ENCODE data around the gene MX1. TPM values are rescaled to one million over a fixed set of nuclear protein-coding genes. Genes with fewer than 3 reads are reported as not detected.

The MX1 gene
- total RNA-seq, 4 donors from 2014 or later = 10.5 to 23.8 (median 17.3) TPM

DNA sequence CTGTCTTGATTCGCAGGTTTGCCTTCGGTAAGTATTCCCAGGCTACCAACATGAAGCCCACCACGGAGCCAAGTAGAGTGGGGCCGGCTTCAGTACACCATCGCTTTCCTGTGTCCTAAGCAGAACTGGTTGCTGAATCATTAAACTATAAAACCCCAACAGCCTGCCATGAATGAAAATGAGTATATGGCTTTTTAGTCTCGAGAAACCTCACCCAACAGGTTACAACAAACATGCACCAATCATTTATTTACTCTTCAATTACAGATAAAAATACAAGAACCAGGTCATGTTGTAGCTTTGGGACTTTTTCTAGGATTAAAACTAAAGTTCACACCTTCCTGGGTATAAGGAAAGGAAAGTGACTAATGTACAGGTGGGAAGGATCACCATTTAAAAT, 74.3 kb downstream of the MX1 start:
- no peak overlapping the region for H3K4me3 ChIP-seq
- no peak for DNase-seq (ENCODE audit: low spot score in 2 of 2)
- 68 to 88% methylated on average over 6 of the region's 6 CpGs for WGBS, 2 donors
- peaks cover 0 to 13% of the 10 kb centered on the region in 2 donors for H3K27me3 ChIP-seq
- TF ChIP-seq POLR2A (IDR thresholded peaks at IDR 0.05) (no peak), CTCF (IDR thresholded peaks at IDR 0.05) (no peak), EP300 (IDR thresholded peaks at IDR 0.05) (no peak)
- no peaks in the 10 kb centered on the region for H3K4me1 ChIP-seq
- H3K9me3 ChIP-seq = no peaks in the 10 kb centered on the region
- no peak overlapping the region for H3K27ac ChIP-seq
- H3K36me3 ChIP-seq = no peaks in the 10 kb centered on the region

DNA sequence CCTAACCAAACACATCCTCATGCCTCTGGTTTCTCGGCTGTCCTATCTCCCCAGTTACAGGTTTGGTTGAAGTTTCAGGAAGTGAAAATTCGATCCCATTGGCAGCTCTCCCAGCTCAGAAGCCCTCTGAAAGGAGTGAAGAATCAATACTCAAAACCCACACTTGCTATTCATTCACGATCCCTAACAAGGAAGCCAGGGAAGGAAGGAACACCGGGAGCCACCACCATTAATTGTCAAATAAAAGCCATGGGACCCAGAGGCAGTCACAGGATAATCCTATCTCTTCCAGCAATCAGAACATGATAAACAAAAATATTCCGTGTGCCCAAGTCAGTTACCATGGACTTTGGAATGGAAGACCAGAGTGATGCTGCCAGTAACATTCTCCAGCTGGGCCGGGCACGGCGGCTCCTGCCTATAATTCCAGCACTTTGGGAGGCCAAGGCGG, 74.9 kb downstream of the MX1 start:
- no peak overlapping the region for H3K4me3 ChIP-seq
- DNase-seq (ENCODE audit: low spot score in 2 of 2) = no peak
- WGBS, 2 donors = 66 to 71% methylated on average over 9 of the region's 9 CpGs
- no peaks in the 10 kb centered on the region for H3K9me3 ChIP-seq
- no peaks in the 10 kb centered on the region for H3K4me1 ChIP-seq
- H3K36me3 ChIP-seq = no peaks in the 10 kb centered on the region
- H3K27me3 ChIP-seq = peaks cover 0 to 13% of the 10 kb centered on the region in 2 donors
- no peak overlapping the region for H3K27ac ChIP-seq
- TF ChIP-seq POLR2A (IDR thresholded peaks at IDR 0.05) (no peak), EP300 (IDR thresholded peaks at IDR 0.05) (no peak), CTCF (IDR thresholded peaks at IDR 0.05) (no peak)

GRCh38 chr21:41501919-41502318, 75.9 kb downstream of the MX1 start:
- no peak for DNase-seq (ENCODE audit: low spot score in 2 of 2)
- H3K27me3 ChIP-seq = peaks cover 0 to 22% of the 10 kb centered on the region in 2 donors

GRCh38 chr21:41503331-41503730, 77.3 kb downstream of the MX1 start:
- H3K27ac ChIP-seq = no peak overlapping the region
- WGBS, 2 donors = 90 to 95% methylated on average over 4 of the region's 4 CpGs
- H3K27me3 ChIP-seq = peaks cover 0 to 36% of the 10 kb centered on the region in 2 donors
- DNase-seq (ENCODE audit: low spot score in 2 of 2) = no peak
- TF ChIP-seq CTCF (IDR thresholded peaks at IDR 0.05) = no peak
- no peak for TF ChIP-seq EP300 (IDR thresholded peaks at IDR 0.05)
- H3K36me3 ChIP-seq = no peaks in the 10 kb centered on the region
- H3K9me3 ChIP-seq = no peaks in the 10 kb centered on the region
- peaks cover 0 to 17% (median 2%) of the 10 kb centered on the region in 4 donors for H3K4me1 ChIP-seq
- H3K4me3 ChIP-seq = no peak overlapping the region

More at GRCh38 chr21:41501919-41502318, 75.9 kb downstream of the MX1 start:
- Histone ChIP-seq H3K9me3 (no peaks in the 10 kb centered on the region), H3K27ac (no peak overlapping the region), H3K36me3 (no peaks in the 10 kb centered on the region), H3K4me1 (peaks cover 0 to 3% (median 0%) of the 10 kb centered on the region in 4 donors), H3K4me3 (no peak overlapping the region)
- 82 to 84% methylated on average over 7 of the region's 7 CpGs for WGBS, 2 donors
- TF ChIP-seq POLR2A (IDR thresholded peaks at IDR 0.05) (no peak), CTCF (IDR thresholded peaks at IDR 0.05) (no peak), EP300 (IDR thresholded peaks at IDR 0.05) (no peak)

- DNase-seq (ENCODE audit: low spot score in 2 of 2) = no peak
- Histone ChIP-seq H3K4me1 (peaks cover 0 to 20% (median 2%) of the 10 kb centered on the region in 4 donors), H3K4me3 (no peak overlapping the region), H3K36me3 (no peaks in the 10 kb centered on the region), H3K27me3 (peaks cover 0 to 43% of the 10 kb centered on the region in 2 donors), H3K9me3 (no peaks in the 10 kb centered on the region), H3K27ac (no peak overlapping the region)
- WGBS, 2 donors = 55 to 59% methylated on average over 5 of the region's 5 CpGs
- no peak for TF ChIP-seq POLR2A (IDR thresholded peaks at IDR 0.05)
- no peak for TF ChIP-seq EP300 (IDR thresholded peaks at IDR 0.05)
- no peak for TF ChIP-seq CTCF (IDR thresholded peaks at IDR 0.05)
Observed at GRCh38 chr21:41504030-41504429, 78.0 kb downstream of the MX1 start.

All from tibial nerve (tissue), 4 donors.